Measurements from ENCODE around the gene SUN1.

The SUN1 gene

GRCh38 chr7:876077-876971 is 44.0 kb downstream of the SUN1 start, which contains the start of gene GET4 (continued):
- TF ChIP-seq ZNF362 (tag by site-specific recombination; IDR thresholded peaks at IDR 0.05) (no peak), ZNF747 (tag by site-specific recombination; IDR thresholded peaks at IDR 0.05) (no peak)

- H3K27ac ChIP-seq (ENCODE audit: extremely low read depth, low read depth, low read length) = peak overlapping the region; percentile 80
- CTCF ChIA-PET = interaction anchor here (0.7 kb wide), 1 partner anchor 99 kb away, joined by 3 read pairs; the partner anchor contains the start of gene COX19
- TF ChIP-seq ZNF280C (tag by site-specific recombination; IDR thresholded peaks at IDR 0.05) (no peak), ZNF146 (tag by site-specific recombination; IDR thresholded peaks at IDR 0.05) (0 out of 2 replicates have a peak, but pooled peaks have one; percentile 26), GLI2 (tag by site-specific recombination; IDR thresholded peaks at IDR 0.05; ENCODE audit: borderline replicate concordance, low read depth) (no peak), ZNF404 (tag by site-specific recombination; IDR thresholded peaks at IDR 0.05) (no peak), ZNF174 (tag by site-specific recombination; IDR thresholded peaks at IDR 0.05) (no peak), ZNF335 (tag by site-specific recombination; conservative IDR thresholded peaks at IDR 0.05) (peak; percentile 73), ZNF561 (tag by site-specific recombination; IDR thresholded peaks at IDR 0.05; ENCODE audit: borderline replicate concordance) (no peak), ZNF16 (tag by site-specific recombination; IDR thresholded peaks at IDR 0.05; ENCODE audit: low read depth) (no peak), ZNF76 (tag by site-specific recombination; IDR thresholded peaks at IDR 0.05; ENCODE audit: borderline replicate concordance, low read depth) (peak; percentile 65; the same call in 1 of the 2 replicates), ZNF521 (tag by site-specific recombination; IDR thresholded peaks at IDR 0.05) (no peak), ZNF366 (tag by site-specific recombination; conservative IDR thresholded peaks at IDR 0.05) (peak; percentile 83), ZNF785 (tag by site-specific recombination; IDR thresholded peaks at IDR 0.05) (no peak), ZNF776 (tag by site-specific recombination; IDR thresholded peaks at IDR 0.05; ENCODE audit: borderline replicate concordance) (no peak), KLF7 (tag by site-specific recombination; IDR thresholded peaks at IDR 0.05; ENCODE audit: borderline replicate concordance) (0 out of 2 replicates have a peak, but pooled peaks have one; percentile 29), ZSCAN5A (tag by site-specific recombination; IDR thresholded peaks at IDR 0.05) (0 out of 2 replicates have a peak, but pooled peaks have one; percentile 71), ZEB2 (tag by site-specific recombination; IDR thresholded peaks at IDR 0.05) (peak; percentile 68), ZFP3 (tag by site-specific recombination; IDR thresholded peaks at IDR 0.05; ENCODE audit: low read depth) (no peak), SP2 (tag by site-specific recombination; IDR thresholded peaks at IDR 0.05) (peak; percentile 78), ZNF621 (tag by site-specific recombination; IDR thresholded peaks at IDR 0.05) (no peak), TSHZ1 (tag by site-specific recombination; IDR thresholded peaks at IDR 0.05; ENCODE audit: borderline replicate concordance) (0 out of 2 replicates have a peak, but pooled peaks have one; percentile 23), KLF1 (tag by site-specific recombination; IDR thresholded peaks at IDR 0.05) (peak; percentile 44; the same call in 1 of the 2 replicates), ZNF449 (tag by site-specific recombination; IDR thresholded peaks at IDR 0.05) (no peak), ZNF138 (tag by site-specific recombination; IDR thresholded peaks at IDR 0.05; ENCODE audit: borderline replicate concordance) (no peak)
These were observed 44.7 kb downstream of the SUN1 start for GRCh38 chr7:876972-877311.

More at GRCh38 chr7:876972-877311, 44.7 kb downstream of the SUN1 start:
- peaks cover 0 to 37% of the 10 kb centered on the region in 2 experiments; a peak in 1 of 3 replicates for H3K36me3 ChIP-seq (ENCODE audit: control insufficient read depth in 2 of 2, insufficient read depth in 1 of 2, low read length in 2 of 2)
- peak overlapping the region; percentile 94 for H3K4me3 ChIP-seq (ENCODE audit: low read depth, low read length)
- POLR2A ChIA-PET = interaction anchor here (0.6 to 0.7 kb wide), 3 partner anchors 63 to 108 kb away, joined by 3 read pairs; partner anchors contain the start of gene COX19
- H3K9me3 ChIP-seq (ENCODE audit: control insufficient read depth, insufficient read depth, low read depth, low read length) = no peaks in the 10 kb centered on the region
- no peaks in the 10 kb centered on the region for H3K4me1 ChIP-seq (ENCODE audit: control insufficient read depth, insufficient read depth, low read length)

All from HEK293 (cell line).